Pons (tissue), 1 donor: ENCODE data around the gene KLHL9.
"Not testable (repeated sequence)": the region's sequence is repeated elsewhere in the genome, so short reads cannot be mapped to it uniquely, and the experiment has no call there.

Source experiments
- DNase-seq: peaks from one replicate; pipeline ENCODE4 v3.0.0-alpha.2; 2016; ENCODE audit warnings: low spot score

Gene KLHL9, protein sequence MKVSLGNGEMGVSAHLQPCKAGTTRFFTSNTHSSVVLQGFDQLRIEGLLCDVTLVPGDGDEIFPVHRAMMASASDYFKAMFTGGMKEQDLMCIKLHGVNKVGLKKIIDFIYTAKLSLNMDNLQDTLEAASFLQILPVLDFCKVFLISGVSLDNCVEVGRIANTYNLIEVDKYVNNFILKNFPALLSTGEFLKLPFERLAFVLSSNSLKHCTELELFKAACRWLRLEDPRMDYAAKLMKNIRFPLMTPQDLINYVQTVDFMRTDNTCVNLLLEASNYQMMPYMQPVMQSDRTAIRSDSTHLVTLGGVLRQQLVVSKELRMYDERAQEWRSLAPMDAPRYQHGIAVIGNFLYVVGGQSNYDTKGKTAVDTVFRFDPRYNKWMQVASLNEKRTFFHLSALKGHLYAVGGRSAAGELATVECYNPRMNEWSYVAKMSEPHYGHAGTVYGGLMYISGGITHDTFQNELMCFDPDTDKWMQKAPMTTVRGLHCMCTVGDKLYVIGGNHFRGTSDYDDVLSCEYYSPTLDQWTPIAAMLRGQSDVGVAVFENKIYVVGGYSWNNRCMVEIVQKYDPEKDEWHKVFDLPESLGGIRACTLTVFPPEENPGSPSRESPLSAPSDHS

DNA sequence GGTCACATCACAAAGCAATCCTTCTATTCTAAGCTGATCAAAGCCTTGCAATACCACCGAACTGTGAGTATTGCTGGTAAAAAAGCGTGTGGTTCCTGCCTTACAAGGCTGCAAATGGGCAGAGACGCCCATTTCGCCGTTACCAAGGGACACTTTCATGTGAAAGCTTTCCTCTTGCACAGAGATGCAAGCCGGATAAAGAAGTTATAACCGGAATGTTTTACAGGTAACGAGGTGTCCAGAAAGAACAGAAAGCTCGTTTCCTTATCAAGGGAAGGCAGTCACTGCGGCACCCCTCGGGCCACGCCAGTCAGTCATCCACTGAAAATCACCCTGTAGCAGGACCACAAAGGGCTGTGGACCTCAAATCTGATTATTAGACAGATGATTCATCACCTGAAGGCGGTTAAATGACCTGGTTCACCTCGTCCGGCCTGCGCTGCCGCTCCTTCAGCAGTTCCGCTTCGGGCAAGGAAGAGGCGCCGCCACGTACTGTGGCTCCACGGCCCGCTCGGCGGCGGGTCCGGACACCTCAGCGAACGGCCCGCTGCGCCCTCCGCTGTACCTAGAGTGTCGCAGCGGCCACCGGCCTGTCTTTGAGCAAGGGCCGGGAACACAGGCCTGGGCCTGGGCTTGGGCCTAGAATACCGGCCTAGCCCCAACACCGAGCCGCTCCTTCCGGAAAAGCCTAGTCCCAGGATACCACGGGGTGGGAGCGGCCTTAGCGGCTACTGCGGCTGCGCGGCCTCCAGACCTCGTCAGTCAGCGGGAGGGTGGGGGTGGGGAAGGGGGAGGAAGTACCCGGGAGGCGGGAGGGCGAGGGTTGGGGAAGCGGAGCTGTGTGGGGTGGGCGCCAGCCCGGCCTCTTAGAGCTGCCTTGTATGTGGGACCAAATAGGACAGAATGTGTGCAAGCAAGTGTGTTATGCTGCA lies at the start of gene KLHL9:
KLHL9 (minus strand) TSS at position 704 of the 932 bp plus-strand sequence; CDS start at position 159, 545 bp downstream.
- DNase-seq = peak; percentile 91

- no peak for DNase-seq
Measured at GRCh38 chr9:21383627-21384026, 48.4 kb upstream of the KLHL9 start.

DNA sequence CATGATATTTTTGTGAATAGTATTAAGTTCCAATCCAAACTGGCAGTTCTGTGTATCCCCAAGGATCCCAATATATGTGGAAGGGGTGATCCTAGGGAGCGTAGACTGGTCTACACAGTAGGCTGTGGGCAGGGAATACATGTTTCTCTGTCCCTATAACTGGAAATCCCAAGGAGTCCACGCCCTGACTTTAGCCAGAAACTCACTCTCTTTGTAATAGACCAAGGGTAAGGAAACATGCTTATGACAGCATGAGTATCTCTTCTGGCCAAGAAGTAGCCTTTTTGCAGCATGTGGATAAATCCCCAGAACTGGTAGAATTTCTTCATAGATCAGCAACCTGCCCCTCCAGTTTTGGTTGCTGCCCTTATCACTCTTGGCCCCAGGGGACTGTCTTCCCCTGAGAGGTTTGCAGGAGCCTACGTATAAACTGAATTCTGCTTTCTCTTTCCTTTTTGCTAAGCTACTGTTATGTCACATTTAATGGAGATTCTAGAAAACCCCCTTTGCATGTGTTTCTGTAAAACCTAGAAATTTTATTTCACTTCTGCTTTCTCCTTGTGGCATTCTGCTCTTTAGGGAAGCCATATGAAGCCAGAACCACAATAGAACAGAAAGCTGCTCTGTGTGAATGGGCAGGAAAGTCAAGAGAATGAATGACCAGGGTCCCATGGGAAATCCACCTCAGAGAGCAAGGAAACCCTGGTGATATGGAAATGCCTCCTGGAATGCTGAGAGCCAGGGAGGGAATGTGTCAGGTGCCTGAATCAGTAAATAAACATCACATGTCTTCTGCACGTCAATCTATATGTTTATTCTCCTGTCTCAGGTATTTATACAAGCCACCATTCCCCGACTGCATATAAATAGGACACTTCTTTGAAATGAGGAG lies 46.5 kb upstream of the KLHL9 start:
- DNase-seq = peak; percentile 59

DNA sequence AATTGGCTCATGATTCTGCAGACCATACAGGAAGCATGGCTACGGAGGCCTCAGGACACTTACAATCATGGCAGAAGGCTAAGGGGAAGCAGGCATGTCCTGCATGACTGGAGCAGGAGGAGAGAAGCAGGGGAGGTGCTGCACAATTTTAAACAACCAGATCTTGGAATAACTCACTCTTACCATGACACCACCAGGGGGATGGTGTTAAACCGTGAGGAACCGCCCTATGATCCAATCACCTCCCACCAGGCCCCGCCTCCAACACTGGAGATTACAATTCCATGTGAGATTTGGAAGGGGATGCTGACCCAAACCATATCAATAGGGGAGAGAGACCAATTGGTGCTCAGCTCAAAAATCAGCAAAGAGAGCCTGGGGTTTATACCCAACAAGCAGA lies 36.3 kb upstream of the KLHL9 start:
- not testable (repeated sequence) for DNase-seq

DNA sequence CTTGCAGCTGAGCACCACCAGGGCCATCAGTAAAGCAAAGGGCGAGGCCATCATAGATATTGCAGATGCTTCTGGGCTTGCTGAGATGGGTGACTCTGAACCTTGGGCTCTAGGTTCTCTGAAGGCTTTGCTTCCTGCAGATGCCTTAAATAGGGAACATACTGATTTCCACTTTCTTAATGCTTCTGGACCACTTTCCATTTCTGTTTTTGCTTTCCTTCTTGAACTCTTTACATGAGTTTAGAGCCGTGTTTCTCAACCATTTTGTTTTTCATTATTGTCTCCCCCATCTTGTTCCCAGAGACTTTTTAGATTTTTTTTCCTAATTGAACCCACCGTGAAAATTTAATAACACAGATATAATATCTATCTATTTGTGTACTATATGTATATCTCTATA lies 32.8 kb upstream of the KLHL9 start, which contains the start of gene IFNA13:
IFNA13 (minus strand) TSS at position 101 of the 400 bp plus-strand sequence; CDS start at position 54, 47 bp downstream.
- no peak for DNase-seq

- not testable (repeated sequence) for DNase-seq
Measured at GRCh38 chr9:21367169-21367568, 32.0 kb upstream of the KLHL9 start.

- no peak for DNase-seq
Measured at GRCh38 chr9:21362287-21362686, 27.1 kb upstream of the KLHL9 start.

DNA sequence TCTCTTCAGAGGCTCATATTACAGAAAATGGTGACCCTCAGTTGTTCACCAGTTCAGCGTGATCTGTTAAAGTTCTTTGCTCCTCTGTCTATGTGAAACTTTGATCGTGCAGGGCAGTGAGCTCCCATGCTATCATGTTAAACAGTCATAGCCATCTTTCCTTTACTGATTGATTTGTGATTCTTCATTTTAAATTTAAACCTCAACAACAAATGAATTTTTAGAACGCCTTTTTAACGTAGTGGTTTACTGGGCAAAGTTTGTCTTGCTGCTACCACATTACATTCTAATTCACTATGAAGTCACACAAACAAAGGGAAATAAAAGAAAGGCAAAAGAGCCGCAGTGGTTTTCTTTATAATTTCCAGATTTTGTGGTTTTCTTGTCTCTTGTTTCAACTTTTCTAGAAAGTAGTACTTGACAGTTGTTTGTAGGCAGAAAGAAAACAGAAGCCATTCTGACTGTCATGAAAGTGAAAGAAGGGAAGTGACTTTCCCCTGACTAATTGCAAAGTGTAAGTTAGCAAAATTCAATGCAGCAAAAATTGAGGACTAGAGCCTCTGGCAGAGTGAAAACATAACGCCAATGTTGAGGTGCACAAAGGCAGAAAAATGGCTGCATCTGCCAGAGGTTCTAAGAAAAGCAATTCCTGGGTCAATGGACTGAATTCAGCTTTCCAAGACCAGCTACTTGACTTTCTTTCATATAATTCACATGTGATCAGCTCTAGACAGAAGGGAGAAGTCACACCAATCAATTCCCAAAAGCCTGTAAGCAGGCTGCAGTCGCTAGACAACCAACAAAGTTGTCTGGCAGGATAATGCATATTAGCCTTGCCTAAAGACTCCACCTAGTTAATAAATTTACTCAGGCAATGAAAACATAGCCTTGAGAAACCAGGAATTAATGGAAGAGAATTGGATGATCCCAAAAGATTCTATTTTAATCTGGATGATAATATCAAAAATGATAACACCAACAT lies 22.6 kb upstream of the KLHL9 start:
- peak; percentile 47 for DNase-seq

- DNase-seq = no peak
Measured at GRCh38 chr9:21350787-21351186, 15.6 kb upstream of the KLHL9 start, which contains the start of gene IFNA6. IFNA6 (minus strand) TSS chr9:21350887; CDS start chr9:21350887, 0 bp downstream.

GRCh38 chr9:21348430-21348970 lies 13.3 kb upstream of the KLHL9 start:
- DNase-seq = no peak

DNA sequence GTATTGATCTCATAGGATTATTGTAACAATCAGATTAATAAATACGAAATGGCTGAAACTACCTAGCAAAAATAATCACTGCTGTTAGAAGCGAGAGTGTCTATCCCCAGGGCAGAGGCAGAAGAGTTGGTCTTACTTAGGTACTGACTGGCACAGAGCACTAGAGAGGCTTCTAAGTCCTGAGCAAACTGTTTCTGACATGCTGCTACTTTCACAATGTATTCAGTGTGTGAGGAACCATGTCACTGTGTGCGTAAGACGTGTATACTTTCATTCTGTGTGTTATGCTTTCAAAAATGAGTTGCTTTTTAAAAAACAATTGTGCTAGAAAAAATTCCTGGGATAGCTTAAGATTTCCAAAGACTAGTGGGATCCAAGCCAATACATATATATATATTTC lies 5.5 kb upstream of the KLHL9 start:
- no peak for DNase-seq

DNA sequence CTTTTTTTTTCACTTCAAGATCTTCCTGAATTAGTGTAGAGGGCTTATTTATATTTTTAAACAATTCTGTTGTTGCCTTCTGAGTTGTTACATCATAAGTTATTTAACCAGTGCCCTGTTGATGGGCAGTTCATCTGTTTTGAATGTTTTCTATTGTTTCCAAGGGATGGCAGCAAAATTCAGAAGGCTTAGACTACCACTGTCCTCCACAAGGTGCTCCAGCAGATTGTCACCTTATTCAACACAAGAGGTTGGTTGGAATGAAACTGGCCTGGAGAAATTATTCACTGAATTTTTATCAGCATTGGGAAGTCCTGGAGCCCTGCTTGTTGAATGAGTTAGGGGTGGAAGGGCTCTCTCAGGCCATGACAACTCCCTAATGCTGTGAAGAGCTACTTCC lies 1.3 kb upstream of the KLHL9 start:
- DNase-seq = peak; percentile 35

GRCh38 chr9:21333226-21333625 lies 2.0 kb downstream of the KLHL9 start:
- no peak for DNase-seq

GRCh38 chr9:21331676-21332402 lies 3.4 kb downstream of the KLHL9 start:
- no peak for DNase-seq

DNA sequence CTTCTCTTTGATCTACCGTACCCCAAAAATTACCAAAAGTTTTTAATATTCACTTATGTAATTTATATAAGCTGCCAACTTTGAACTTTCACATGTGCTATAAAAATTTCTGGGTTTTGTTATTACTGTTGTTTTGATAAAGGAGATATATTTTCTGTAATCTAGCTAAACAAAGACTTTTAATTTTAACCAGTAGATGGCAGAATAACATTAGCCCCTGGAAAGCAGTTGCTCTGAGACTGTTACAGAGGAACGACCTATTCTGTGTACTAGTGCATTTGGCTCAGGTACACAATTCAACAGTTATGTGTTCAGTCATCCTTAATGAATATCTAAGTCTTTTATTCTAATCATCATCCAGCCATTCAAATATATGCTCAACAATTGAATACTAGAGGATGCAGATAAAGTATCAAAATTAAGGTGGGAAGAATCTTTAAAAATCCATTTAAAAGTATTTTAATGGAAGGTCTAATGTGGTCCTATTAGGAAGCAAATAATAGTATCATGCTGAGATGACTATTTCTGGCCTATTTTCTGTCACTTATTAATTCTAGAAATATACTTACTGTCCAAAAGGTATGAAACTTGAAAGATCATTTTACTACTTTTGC lies 8.6 kb downstream of the KLHL9 start:
- DNase-seq = peak; percentile 71

DNA sequence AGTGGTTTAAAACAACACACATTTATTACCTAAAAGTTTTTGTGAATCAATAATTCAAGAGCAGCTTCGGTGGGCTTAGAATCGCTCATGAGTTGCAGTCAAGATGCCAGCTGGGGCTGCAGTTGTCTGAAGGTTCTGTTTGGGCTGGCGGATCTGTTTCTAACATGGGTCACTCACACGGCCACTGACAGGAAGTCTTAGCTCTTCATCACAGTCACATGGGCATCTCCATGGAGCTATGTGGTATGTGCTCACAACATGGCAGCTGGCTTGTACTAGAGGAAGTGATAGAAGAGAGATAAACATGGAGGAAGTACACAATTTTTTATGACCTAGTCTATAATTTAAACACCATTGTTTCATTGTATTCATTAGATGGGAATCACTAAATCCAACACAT lies 11.2 kb downstream of the KLHL9 start:
- DNase-seq = no peak

- DNase-seq = no peak
Measured at GRCh38 chr9:21322911-21323461, 12.2 kb downstream of the KLHL9 start.

DNA sequence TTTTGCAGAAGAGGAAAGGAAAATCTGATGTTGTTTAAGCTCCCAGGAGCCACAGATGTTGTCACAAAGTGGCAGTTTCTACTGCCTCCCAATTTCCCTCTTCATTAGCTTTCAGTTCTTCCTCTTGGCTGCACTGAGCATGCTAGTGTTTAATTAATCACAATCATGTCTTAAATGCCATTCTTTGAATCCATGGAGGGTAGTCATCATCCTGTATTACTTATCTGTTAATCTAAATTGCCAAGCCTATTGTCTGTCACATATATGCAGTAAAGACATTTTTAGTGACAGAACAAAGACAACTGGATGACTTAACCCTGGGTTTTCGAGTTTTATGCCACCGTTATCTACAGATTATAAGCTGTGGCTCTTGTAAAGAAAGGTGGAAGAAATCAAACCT lies 14.7 kb downstream of the KLHL9 start:
- DNase-seq = no peak
